PC-9 (cell line): ENCODE measurements around the gene GGCX.

Experiments used
- CTCF ChIP-seq: fragments of 200-600 bp; sonication (generic); conservative IDR thresholded peaks from 2 replicates; pipeline ENCODE4 v1.6.1; 2017; ENCODE audit warnings: mixed run types, antibody characterized with exemption, mild to moderate bottlenecking, moderate library complexity
- EZH2 ChIP-seq: fragments of 200-600 bp; sonication (generic); IDR thresholded peaks from 2 replicates; pipeline ENCODE4 v1.8.0; 2017; ENCODE audit warnings: antibody characterized with exemption, low read depth

DNA sequence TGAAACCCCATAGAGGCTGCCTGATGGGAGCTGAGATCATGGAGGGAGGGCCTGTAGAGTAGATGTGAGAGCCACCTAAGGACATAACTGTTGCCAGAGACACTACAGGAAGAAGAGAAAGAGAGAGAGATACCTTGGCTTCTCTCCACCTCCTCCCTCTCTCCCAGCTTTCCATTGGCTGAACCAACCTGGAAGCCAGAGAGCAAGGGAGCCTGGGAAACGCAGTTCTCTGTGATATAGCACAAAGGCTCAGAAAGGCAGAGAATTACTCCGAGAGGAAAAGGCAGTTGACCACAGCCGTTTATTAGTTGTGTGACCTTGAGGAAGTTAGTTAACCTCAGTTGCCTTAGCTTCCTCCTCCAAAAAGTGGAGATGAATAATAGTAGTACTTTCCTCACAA is 60.0 kb downstream of the GGCX start:
- TF ChIP-seq CTCF (no peak), EZH2 (no peak)
